GM12891 (cell line): ENCODE measurements around the gene CNDP2. TPM values are rescaled to one million over a fixed set of nuclear protein-coding genes. Genes with fewer than 3 reads are reported as not detected.

ENCODE experiments used
- DNase-seq: peaks from one replicate; pipeline ENCODE4 v3.0.0; 2011; ENCODE audit warnings: low spot score; ENCODE audit not compliant: insufficient read length
- FAIRE-seq: peaks from 2 replicates; lab custom pipeline; 2011; peaks lifted over from hg19 to GRCh38; lab: Jason Lieb, UNC
- PAX5 ChIP-seq: IDR thresholded peaks from 2 replicates; pipeline ENCODE4 v1.6.1; 2011; ENCODE audit warnings: low read length, moderate library complexity, mild to moderate bottlenecking; ENCODE audit not compliant: insufficient read depth, severe bottlenecking
- POLR2A ChIP-seq: IDR thresholded peaks from 2 replicates; pipeline ENCODE4 v1.6.1; 2011; ENCODE audit warnings: low read depth, low read length, control low read depth
- POLR2AphosphoS5 ChIP-seq: IDR thresholded peaks from 2 replicates; pipeline ENCODE4 v1.6.1; 2011; ENCODE audit warnings: low read depth, low read length, control low read depth
- POU2F2 ChIP-seq: IDR thresholded peaks from 2 replicates; pipeline ENCODE4 v1.6.1; 2011; ENCODE audit warnings: low read depth, mild to moderate bottlenecking, control low read depth, low read length, moderate library complexity
- SPI1 ChIP-seq: IDR thresholded peaks from 2 replicates; pipeline ENCODE4 v1.6.1; 2011; ENCODE audit warnings: low read depth, low read length, control low read depth
- TAF1 ChIP-seq: IDR thresholded peaks from 2 replicates; pipeline ENCODE4 v1.6.1; 2011; ENCODE audit warnings: low read depth, low read length, control low read depth
- polyA plus RNA-seq: library from polyadenylated mRNA; unstranded; fragments of >200 nt; gene quantifications from one replicate; pipeline ENCODE4 v1.2.1, GENCODE V29; 2012; ENCODE audit warnings: low read depth, missing spikeins, inconsistent platforms; ENCODE audit not compliant: missing spikeins

The CNDP2 gene
- 105 TPM for polyA plus RNA-seq

GRCh38 chr18:74495581-74496507, at the start of gene CNDP2:
TSS of gene CNDP2 (plus strand) at chr18:74496363. CDS start at chr18:74499974, 3,611 bp downstream.
- TF ChIP-seq SPI1 (peak; percentile 58), POLR2A (peak; percentile 53), PAX5 (no peak), TAF1 (0 out of 2 replicates have a peak, but pooled peaks have one; percentile 28), POU2F2 (no peak), POLR2AphosphoS5 (peak; percentile 70)
- peak; percentile 100 for FAIRE-seq

DNA sequence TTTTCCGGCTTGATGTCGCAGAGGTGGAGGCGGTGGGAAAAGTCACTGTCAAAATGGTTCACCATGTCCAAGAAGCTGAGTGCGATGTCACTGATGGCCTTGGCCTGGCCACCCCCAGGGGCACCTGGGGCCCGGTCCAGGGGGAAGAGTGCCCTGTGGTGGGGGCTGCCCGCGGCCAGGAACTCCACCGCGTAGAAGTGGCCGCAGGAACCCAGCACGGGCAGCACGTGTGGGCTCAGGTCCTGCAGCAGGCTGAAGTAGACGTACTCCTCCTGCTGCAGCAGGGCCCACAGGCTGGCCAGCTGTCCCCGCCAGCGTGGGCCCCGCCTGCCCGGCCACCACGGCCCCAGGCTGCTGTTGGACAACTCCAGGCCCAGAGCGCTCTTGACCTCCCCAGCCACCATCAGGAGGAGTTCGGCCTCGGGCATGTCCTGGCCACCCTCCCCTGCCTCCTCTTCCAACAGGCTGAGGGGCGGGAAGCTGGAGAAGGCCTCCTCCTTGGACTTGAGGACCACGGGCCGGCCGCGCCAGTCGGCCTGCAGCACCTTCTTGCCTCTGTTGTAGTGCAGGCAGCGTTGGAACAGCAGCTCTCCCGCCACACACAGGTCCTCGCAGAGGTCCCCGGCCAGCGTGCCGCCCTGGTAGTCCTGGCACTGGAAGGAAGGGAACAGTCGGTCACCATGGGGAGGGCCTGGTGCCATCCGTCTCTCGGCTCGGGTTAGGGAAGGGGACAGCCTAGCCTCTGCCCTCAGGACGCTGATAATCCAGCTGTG, 49.3 kb upstream of the CNDP2 start:
- no peak for FAIRE-seq
- TF ChIP-seq PAX5 (no peak), TAF1 (no peak), POLR2AphosphoS5 (no peak), POLR2A (no peak), POU2F2 (no peak)
- DNase-seq = no peak

More at GRCh38 chr18:74495581-74496507, at the start of gene CNDP2:
- peak; percentile 90 for DNase-seq

DNA sequence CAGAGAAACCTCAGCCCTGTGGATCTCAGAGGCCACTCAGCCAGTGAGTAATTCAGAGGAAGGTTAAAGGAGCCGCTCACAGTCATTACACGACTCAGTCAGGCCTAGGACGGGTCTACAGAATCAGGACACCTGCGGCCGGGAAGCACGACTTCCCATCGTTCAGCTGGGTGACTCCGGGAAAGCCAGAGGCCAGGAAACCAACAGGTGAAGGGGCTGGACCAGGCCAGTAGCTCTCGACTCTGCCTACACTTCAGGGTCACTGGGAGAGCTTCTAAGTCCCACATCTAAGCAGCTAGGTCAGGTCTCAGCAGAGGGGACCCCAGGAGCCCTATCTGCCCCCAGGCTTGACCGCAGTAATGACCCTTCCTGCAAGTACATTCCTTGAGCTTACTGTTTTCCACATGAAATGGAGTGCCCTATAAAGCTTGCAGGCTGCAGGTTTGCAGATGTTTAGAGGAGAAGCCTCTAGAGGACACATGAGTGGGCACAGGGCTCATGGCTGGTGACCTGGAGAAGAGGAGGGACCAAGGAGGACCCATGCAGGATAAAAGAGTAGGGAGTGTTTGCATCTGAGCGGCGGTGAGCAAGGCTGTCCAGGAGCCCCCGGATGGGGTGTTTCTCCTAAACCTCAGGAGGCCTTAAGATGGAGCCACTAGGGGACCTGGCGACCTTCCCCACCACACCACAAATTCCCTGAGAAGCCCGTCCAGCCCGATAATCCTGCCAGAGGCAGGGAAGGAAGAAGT, 48.6 kb upstream of the CNDP2 start:
- TF ChIP-seq PAX5 (no peak), POLR2A (no peak), TAF1 (no peak), POU2F2 (no peak), SPI1 (no peak), POLR2AphosphoS5 (no peak)
- DNase-seq (no peak), FAIRE-seq (no peak)

DNA sequence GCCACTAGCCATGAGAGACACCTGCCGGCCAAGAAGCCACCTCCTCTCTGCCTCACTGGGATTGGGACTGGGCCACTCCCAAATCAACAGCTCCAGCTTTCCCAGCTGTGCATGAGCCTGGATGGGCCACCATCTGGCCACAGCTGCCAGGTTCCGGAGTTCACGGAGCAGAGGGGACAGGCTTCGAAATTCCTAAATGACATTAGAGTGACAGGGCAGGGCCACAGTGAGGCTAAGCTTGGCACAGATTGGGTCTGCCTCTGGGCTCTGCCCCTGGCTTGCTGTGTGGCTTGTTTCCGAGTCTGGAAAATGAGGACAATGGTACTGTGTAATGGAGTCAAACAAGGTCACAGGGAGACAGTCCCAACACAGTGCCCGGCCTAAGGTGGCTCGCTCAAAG, 45.5 kb upstream of the CNDP2 start:
- FAIRE-seq (no peak), DNase-seq (no peak)
- TF ChIP-seq PAX5 (no peak), SPI1 (no peak), POLR2A (no peak), POLR2AphosphoS5 (no peak), POU2F2 (no peak), TAF1 (no peak)

DNA sequence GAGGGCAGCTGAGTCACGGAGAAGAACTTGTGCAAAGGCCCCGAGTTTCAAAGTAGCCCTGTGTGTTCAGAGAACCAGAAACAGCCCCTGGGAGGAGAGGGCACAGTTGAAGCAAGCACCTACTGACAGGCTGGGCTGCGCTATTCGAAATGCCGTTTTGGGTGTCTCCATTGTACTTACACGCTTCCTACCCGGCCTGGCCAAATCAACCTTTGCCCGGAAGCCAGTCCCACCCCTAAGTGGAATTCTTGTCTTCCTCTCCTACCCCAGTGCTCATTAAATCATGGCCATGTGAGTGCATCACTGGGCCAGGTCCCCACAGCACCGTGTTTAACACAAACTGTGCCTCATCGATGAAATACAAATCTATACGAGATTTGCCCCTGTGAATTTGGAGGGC, 45.0 kb upstream of the CNDP2 start:
- FAIRE-seq (no peak), DNase-seq (no peak)
- TF ChIP-seq SPI1 = no peak

DNA sequence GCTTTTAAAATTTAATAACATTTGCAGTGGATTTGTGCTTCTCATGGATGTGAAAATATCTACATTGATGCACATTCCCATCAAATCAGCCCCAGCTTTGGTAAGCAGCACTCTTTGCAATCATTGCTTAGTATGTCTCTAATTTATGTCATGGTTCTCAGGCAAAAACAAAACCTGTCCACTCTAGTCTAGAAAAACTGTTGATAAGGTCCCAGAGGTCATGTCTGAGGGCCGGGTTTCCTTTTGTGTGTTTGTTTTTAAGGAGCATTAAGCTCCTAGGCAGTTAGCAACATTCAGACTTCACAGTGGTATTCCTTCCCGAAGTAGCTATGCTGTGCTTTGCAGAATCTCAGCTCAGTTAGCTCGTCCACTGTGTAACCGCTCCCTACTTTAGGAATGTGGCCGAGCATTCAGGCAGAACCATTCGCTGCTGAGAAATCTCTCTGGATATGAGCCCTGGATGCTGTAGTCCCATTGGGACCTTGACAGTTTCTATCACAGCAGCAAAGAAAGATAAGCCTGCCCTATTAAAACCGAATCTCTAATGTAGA, 43.1 kb upstream of the CNDP2 start:
- no peak for FAIRE-seq
- DNase-seq = no peak
- TF ChIP-seq TAF1 = no peak
- TF ChIP-seq POU2F2 = no peak
- TF ChIP-seq POLR2A = no peak

- no peak for DNase-seq
- TF ChIP-seq SPI1 (no peak), POU2F2 (no peak), POLR2A (no peak), TAF1 (no peak), PAX5 (no peak), POLR2AphosphoS5 (no peak)
- FAIRE-seq = no peak
These were observed 42.4 kb upstream of the CNDP2 start for GRCh38 chr18:74453642-74454198.

- FAIRE-seq = no peak
- no peak for DNase-seq
- TF ChIP-seq POLR2A (no peak), PAX5 (no peak), TAF1 (no peak)
These were observed 41.8 kb upstream of the CNDP2 start for GRCh38 chr18:74454279-74454751.

DNA sequence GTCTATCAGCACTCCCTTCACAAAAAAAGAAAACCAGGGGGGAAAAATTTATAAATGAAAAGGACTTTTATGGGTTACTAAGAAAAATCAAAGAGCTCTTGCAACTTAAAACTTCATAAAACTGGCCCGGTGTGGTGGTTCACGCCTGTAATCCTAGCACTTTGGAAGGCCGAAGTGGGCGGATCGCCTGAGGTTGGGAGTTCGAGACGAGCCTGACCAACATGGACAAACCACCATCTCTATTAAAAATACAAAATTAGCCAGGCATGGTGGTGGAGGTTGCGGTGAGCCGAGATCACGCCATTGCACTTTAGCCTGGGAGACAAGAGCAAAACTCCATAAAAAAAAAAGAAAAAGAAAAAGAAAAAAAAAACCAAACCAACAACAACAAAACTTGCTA, 40.8 kb upstream of the CNDP2 start:
- DNase-seq (no peak), FAIRE-seq (no peak)
- TF ChIP-seq TAF1 = no peak
- no peak for TF ChIP-seq POLR2A
- TF ChIP-seq POU2F2 = no peak
- no peak for TF ChIP-seq SPI1
- no peak for TF ChIP-seq PAX5
- no peak for TF ChIP-seq POLR2AphosphoS5
